Measurements from ENCODE around the gene LSM12. TPM values are rescaled to one million over a fixed set of nuclear protein-coding genes. Genes with fewer than 3 reads are reported as not detected.
A peak's percentile ranks its signal among the peaks of the same experiment; 100 is the strongest.

Gene LSM12
- total RNA-seq, 4 donors from 2014 or later: 27.8 to 44.6 (median 33.3) TPM

GRCh38 chr17:44012391-44012790 lies 54.1 kb downstream of the LSM12 start:
- Histone ChIP-seq H3K4me3 (no peak overlapping the region), H3K9me3 (no peaks in the 10 kb centered on the region), H3K4me1 (peaks cover 23% of the 10 kb centered on the region), H3K27ac (no peak overlapping the region), H3K36me3 (peaks cover 10% of the 10 kb centered on the region), H3K27me3 (no peaks in the 10 kb centered on the region)
- no peak for DNase-seq (ENCODE audit: low spot score in 2 of 2)
- whole genome bisulfite sequencing: 74% methylated on average over 3 of the region's 3 CpGs
- TF ChIP-seq EP300 (IDR thresholded peaks at IDR 0.05) (no peak), POLR2A (IDR thresholded peaks at IDR 0.05) (no peak), POLR2AphosphoS5 (IDR thresholded peaks at IDR 0.05) (no peak), CTCF (IDR thresholded peaks at IDR 0.05) (no peak)

GRCh38 chr17:44011876-44012275 lies 54.6 kb downstream of the LSM12 start:
- Histone ChIP-seq H3K4me3 (no peak overlapping the region), H3K27ac (no peak overlapping the region), H3K36me3 (peaks cover 10% of the 10 kb centered on the region), H3K9me3 (no peaks in the 10 kb centered on the region), H3K4me1 (peaks cover 28% of the 10 kb centered on the region), H3K27me3 (no peaks in the 10 kb centered on the region)
- WGBS: 91% methylated on average over 6 of the region's 9 CpGs
- TF ChIP-seq POLR2A (IDR thresholded peaks at IDR 0.05) (no peak), POLR2AphosphoS5 (IDR thresholded peaks at IDR 0.05) (no peak), CTCF (IDR thresholded peaks at IDR 0.05) (no peak), EP300 (IDR thresholded peaks at IDR 0.05) (no peak)
- DNase-seq (ENCODE audit: low spot score in 2 of 2): no peak

- no peak overlapping the region for H3K4me3 ChIP-seq
- H3K36me3 ChIP-seq: peaks cover 10% of the 10 kb centered on the region
- no peaks in the 10 kb centered on the region for H3K9me3 ChIP-seq
- WGBS: 57% methylated on average over 3 of the region's 4 CpGs
- TF ChIP-seq POLR2AphosphoS5 (IDR thresholded peaks at IDR 0.05) (no peak), CTCF (IDR thresholded peaks at IDR 0.05) (no peak), EP300 (IDR thresholded peaks at IDR 0.05) (no peak), POLR2A (IDR thresholded peaks at IDR 0.05) (no peak)
- no peak overlapping the region for H3K27ac ChIP-seq
- peaks cover 34% of the 10 kb centered on the region for H3K4me1 ChIP-seq
- peaks cover 3% of the 10 kb centered on the region for H3K27me3 ChIP-seq
- no peak for DNase-seq (ENCODE audit: low spot score in 2 of 2)
These were observed 55.4 kb downstream of the LSM12 start for GRCh38 chr17:44010966-44011647.

- Histone ChIP-seq H3K9me3 (no peaks in the 10 kb centered on the region), H3K27ac (no peak overlapping the region), H3K4me1 (peaks cover 41% of the 10 kb centered on the region), H3K4me3 (peak overlapping the region; percentile 57), H3K36me3 (peaks cover 10% of the 10 kb centered on the region), H3K27me3 (peaks cover 22% of the 10 kb centered on the region)
- no peak for DNase-seq (ENCODE audit: low spot score in 2 of 2)
- 80% methylated on average over 4 of the region's 6 CpGs for WGBS
- TF ChIP-seq POLR2AphosphoS5 (IDR thresholded peaks at IDR 0.05) (no peak), EP300 (IDR thresholded peaks at IDR 0.05) (no peak), CTCF (IDR thresholded peaks at IDR 0.05) (no peak), POLR2A (IDR thresholded peaks at IDR 0.05) (no peak)
These were observed 58.1 kb downstream of the LSM12 start for GRCh38 chr17:44008205-44008909.

Data from suprapubic skin (tissue), 4 donors.